B cell (primary cell): ENCODE data around the gene IER3. TPM values are rescaled to one million over a fixed set of nuclear protein-coding genes. Genes with fewer than 3 reads are reported as not detected.

ENCODE experiments used
- ATAC-seq: fragments of 200-7000 bp; cut with Tn5 transposase; one replicate; pipeline ENCODE4 v1.10.0; 2021; ENCODE audit warnings: low read depth, mild to moderate bottlenecking, moderate number of reproducible peaks, moderate library complexity
- CTCF ChIA-PET: fragments of 350-600 bp; sonication (Branson Sonifier 250); formaldehyde crosslinking; loops from one replicate; lab custom pipeline; 2021; ENCODE audit warnings: antibody characterized with exemption, inconsistent platforms; lab: Charles Lee
- POLR2A ChIA-PET: fragments of 350-600 bp; sonication (Branson Sonifier 250); formaldehyde crosslinking; loops from one replicate; lab custom pipeline; 2021; ENCODE audit warnings: antibody characterized with exemption; lab: Charles Lee
- DNase-seq: peaks from one replicate; pipeline ENCODE4 v3.0.0; 2013
- H2AFZ ChIP-seq: 2 replicates; pipeline ENCODE4 v1.6.1; 2012; ENCODE audit warnings: mild to moderate bottlenecking, low read depth, low read length; ENCODE audit not compliant: insufficient read depth, poor library complexity, severe bottlenecking
- H3K27ac ChIP-seq, 2 donors: 1 replicate in 1 of 2; 2 replicates in 1 of 2; pipeline ENCODE4 v1.5.1; 2012 to 2013; ENCODE audit warnings: low read length in 2 of 2, mild to moderate bottlenecking in 2 of 2, moderate library complexity in 1 of 2
- H3K27me3 ChIP-seq, 4 experiments: fragments of 200-600 bp in 1 of 4; sonication (generic) in 1 of 4; replicated peaks in 1 of 4; 1 replicate in 2 of 4; 2 replicates in 2 of 4; pipeline versions ENCODE4 v1.6.1 to v1.7.0; 2013 to 2016; ENCODE audit warnings: low read length in 3 of 4, mild to moderate bottlenecking in 2 of 4, mixed read lengths in 1 of 4, moderate library complexity in 1 of 4; ENCODE audit not compliant: insufficient read depth in 4 of 4, control insufficient read depth in 3 of 4; ENCODE audit errors: control extremely low read depth in 1 of 4
- H3K36me3 ChIP-seq, 2 experiments: replicated peaks in 1 of 2; 1 replicate in 1 of 2; 2 replicates in 1 of 2; pipeline versions ENCODE4 v1.6.1 to v1.7.1; 2013; ENCODE audit warnings: low read length in 1 of 2; ENCODE audit not compliant: insufficient read depth in 2 of 2, control insufficient read depth in 1 of 2; ENCODE audit errors: control extremely low read depth in 1 of 2, extremely low read depth in 1 of 2
- H3K4me1 ChIP-seq, 2 donors: fragments of 200-600 bp in 1 of 2; sonication (generic) in 1 of 2; 1 replicate in 1 of 2; 2 replicates in 1 of 2; pipeline versions ENCODE4 v1.5.1 to v1.6.1; 2013 to 2017; ENCODE audit warnings: low read length in 2 of 2; ENCODE audit not compliant: control insufficient read depth in 2 of 2, insufficient read depth in 2 of 2
- H3K4me2 ChIP-seq: replicated peaks from 2 replicates; pipeline ENCODE3; 2012; ENCODE audit warnings: mild to moderate bottlenecking, low read depth, low read length; ENCODE audit not compliant: poor library complexity, severe bottlenecking
- H3K4me3 ChIP-seq, 5 experiments: fragments of 200-600 bp in 1 of 5; sonication (generic) in 1 of 5; 1 replicate in 3 of 5; 2 replicates in 2 of 5; pipeline versions ENCODE4 v1.5.1 to v1.7.0; 2011 to 2016; ENCODE audit warnings: low read length in 4 of 5, mild to moderate bottlenecking in 4 of 5, low read depth in 2 of 5, control low read depth in 1 of 5, moderate library complexity in 1 of 5; ENCODE audit not compliant: insufficient read depth in 1 of 5; ENCODE audit errors: control extremely low read depth in 1 of 5, extremely low read depth in 1 of 5
- H3K79me2 ChIP-seq: fragments of 200-600 bp; sonication (generic); one replicate; pipeline ENCODE4 v1.6.0; 2016; ENCODE audit warnings: low read length; ENCODE audit not compliant: control insufficient read depth, insufficient read depth
- H3K9ac ChIP-seq: fragments of 200-600 bp; sonication (generic); 2 replicates; pipeline ENCODE4 v1.6.1; 2017; ENCODE audit warnings: mild to moderate bottlenecking, low read length, moderate library complexity
- H3K9me3 ChIP-seq, 3 donors: one replicate each; pipeline versions ENCODE4 v1.6.1 to v1.7.1; 2013; ENCODE audit warnings: low read length in 2 of 3; ENCODE audit not compliant: control insufficient read depth in 2 of 3, insufficient read depth in 1 of 3; ENCODE audit errors: control extremely low read depth in 1 of 3
- H4K20me1 ChIP-seq: 2 replicates; pipeline ENCODE4 v1.6.0; 2012; ENCODE audit warnings: mild to moderate bottlenecking, low read length; ENCODE audit not compliant: insufficient read depth, control insufficient read depth, poor library complexity, severe bottlenecking
- H3K27ac Mint-ChIP-seq: one replicate; pipeline ENCODE4 v1.8.0; 2021; ENCODE audit warnings: mixed read lengths
- H3K27me3 Mint-ChIP-seq: one replicate; pipeline ENCODE4 v1.8.0; 2021; ENCODE audit warnings: mixed read lengths
- H3K4me1 Mint-ChIP-seq: one replicate; pipeline ENCODE4 v1.8.0; 2021; ENCODE audit warnings: mixed read lengths
- H3K4me3 Mint-ChIP-seq: one replicate; pipeline ENCODE4 v1.8.0; 2021; ENCODE audit warnings: mixed read lengths
- H3K9me3 Mint-ChIP-seq: one replicate; pipeline ENCODE4 v1.8.0; 2022; ENCODE audit warnings: mixed read lengths; ENCODE audit not compliant: insufficient read depth
- EZH2 ChIP-seq: IDR thresholded peaks from 2 replicates; pipeline ENCODE4 v1.6.1; 2012; ENCODE audit warnings: borderline replicate concordance, low read depth, mild to moderate bottlenecking, moderate library complexity, low read length; ENCODE audit not compliant: insufficient read depth, poor library complexity, severe bottlenecking
- whole genome bisulfite sequencing: methylation state at CpG from one replicate; pipeline ENCODE4 v1.1.5; 2013; ENCODE audit warnings: missing lambda C conversion rate; ENCODE audit not compliant: insufficient coverage; 5-methylcytosine and 5-hydroxymethylcytosine counted together
- intact Hi-C: fragments of 100-400 bp; cut with micrococcal nuclease; formaldehyde crosslinking; loops from one replicate; pipeline ENCODE4 v1.10.0; 2022
- polyA plus RNA-seq: library from polyadenylated mRNA; depleted of rRNA; stranded (reverse); fragments of >200 nt; gene quantifications from 2 replicates; pipeline ENCODE4 v1.2.3, GENCODE V29; 2012
- total RNA-seq, 2 donors: library from RNA; stranded (reverse); fragments of 120-200 nt in 1 of 2; gene quantifications; 1 replicate in 1 of 2; 2 replicates in 1 of 2; pipeline versions ENCODE4 v1.2.3 to v1.2.4, GENCODE V29; 2013 to 2022
- TF ChIP-seq, protein P1 (sequence below): fragments of 200-600 bp; IDR thresholded peaks from one replicate; pipeline ENCODE4 v1.8.0; 2022; ENCODE audit warnings: antibody characterized with exemption, mild to moderate bottlenecking

Gene IER3
- total and polyA plus RNA-seq, 2 donors (not counting 1 experiment from before 2014, with no cell fraction given) = 3.7 to 4.2 TPM

DNA sequence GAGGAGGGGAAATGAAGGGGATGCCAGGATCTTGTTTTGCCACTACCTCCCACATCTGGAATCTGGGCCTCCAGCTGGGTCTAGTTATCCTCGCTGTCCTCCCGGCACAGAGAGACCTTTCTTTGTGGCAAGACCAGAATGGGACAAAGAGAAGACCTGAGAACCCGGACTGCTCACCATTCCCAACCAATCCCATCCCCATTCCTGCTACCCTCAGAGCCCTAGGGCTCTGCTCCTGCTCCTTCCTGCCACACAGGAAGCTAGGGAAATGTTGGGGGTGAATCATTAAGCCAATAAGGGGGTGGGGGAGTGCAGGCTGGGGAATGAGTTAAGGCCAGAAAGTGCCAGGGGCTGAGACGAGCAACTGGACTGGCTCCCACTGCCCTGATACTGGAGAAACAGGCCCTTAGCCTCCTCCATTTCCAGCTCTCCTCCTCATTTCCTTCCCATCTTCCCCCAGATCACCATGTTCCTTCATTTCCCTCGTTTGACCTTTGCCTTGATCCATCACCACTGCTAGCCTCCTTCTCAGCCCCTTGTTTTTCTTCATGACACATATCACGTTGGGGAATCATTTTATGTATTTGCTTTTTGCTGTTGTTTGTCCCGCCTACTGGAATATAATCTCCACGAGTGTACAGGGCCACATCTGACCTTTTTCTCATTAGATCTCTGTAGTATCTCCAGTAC lies 4.6 kb upstream of the IER3 start:
- Mint-ChIP-seq H3K27me3 (no peaks in the 10 kb centered on the region), H3K27ac (no peak overlapping the region), H3K4me3 (no peak overlapping the region), H3K4me1 (peaks cover 10% of the 10 kb centered on the region), H3K9me3 (no peaks in the 10 kb centered on the region)
- ChIA-PET POLR2A (no interaction called here), CTCF (no interaction called here)
- H3K36me3 ChIP-seq = no peaks in the 10 kb centered on the region
- ATAC-seq (no peak), DNase-seq (no peak)
- H3K4me2 ChIP-seq = no peak overlapping the region
- 69% methylated on average over 5 of the region's 8 CpGs for WGBS
- H4K20me1 ChIP-seq = no peaks in the 10 kb centered on the region
- peaks cover 0 to 8% of the 10 kb centered on the region in 2 donors for H3K4me1 ChIP-seq
- no peaks in the 10 kb centered on the region for H3K27me3 ChIP-seq
- no peak overlapping the region for H2AFZ ChIP-seq
- intact Hi-C loops = loop anchor here (10.0 kb wide), 1 partner anchor 46 kb away; no protein-coding TSS in a partner anchor
- H3K9ac ChIP-seq = no peak overlapping the region
- H3K79me2 ChIP-seq = no peaks in the 10 kb centered on the region
- no peak for TF ChIP-seq EZH2
- TF ChIP-seq, protein P1, sequence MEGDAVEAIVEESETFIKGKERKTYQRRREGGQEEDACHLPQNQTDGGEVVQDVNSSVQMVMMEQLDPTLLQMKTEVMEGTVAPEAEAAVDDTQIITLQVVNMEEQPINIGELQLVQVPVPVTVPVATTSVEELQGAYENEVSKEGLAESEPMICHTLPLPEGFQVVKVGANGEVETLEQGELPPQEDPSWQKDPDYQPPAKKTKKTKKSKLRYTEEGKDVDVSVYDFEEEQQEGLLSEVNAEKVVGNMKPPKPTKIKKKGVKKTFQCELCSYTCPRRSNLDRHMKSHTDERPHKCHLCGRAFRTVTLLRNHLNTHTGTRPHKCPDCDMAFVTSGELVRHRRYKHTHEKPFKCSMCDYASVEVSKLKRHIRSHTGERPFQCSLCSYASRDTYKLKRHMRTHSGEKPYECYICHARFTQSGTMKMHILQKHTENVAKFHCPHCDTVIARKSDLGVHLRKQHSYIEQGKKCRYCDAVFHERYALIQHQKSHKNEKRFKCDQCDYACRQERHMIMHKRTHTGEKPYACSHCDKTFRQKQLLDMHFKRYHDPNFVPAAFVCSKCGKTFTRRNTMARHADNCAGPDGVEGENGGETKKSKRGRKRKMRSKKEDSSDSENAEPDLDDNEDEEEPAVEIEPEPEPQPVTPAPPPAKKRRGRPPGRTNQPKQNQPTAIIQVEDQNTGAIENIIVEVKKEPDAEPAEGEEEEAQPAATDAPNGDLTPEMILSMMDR = no peak
- no peak overlapping the region for H3K4me3 ChIP-seq
- no peaks in the 10 kb centered on the region for H3K9me3 ChIP-seq
- H3K27ac ChIP-seq = no peak overlapping the region
